Measurements from ENCODE around the gene SDK1.
A peak's percentile ranks its signal among the peaks of the same experiment; 100 is the strongest.

The SDK1 gene

GRCh38 chr7:4123346-4123745 lies 822.3 kb downstream of the SDK1 start:
- no peak for DNase-seq

- DNase-seq: no peak
These were observed 822.8 kb downstream of the SDK1 start for GRCh38 chr7:4123823-4124222.

- DNase-seq: no peak
These were observed 823.8 kb downstream of the SDK1 start for GRCh38 chr7:4124556-4125477.

- DNase-seq: no peak
These were observed 827.0 kb downstream of the SDK1 start for GRCh38 chr7:4127909-4128560.

GRCh38 chr7:4129481-4130122 lies 828.5 kb downstream of the SDK1 start:
- DNase-seq: no peak

GRCh38 chr7:4131063-4131462 lies 830.0 kb downstream of the SDK1 start:
- DNase-seq: no peak

- DNase-seq: no peak
These were observed 831.2 kb downstream of the SDK1 start for GRCh38 chr7:4132221-4132620.

GRCh38 chr7:4133491-4134044 lies 832.5 kb downstream of the SDK1 start:
- no peak for DNase-seq

GRCh38 chr7:4134204-4134603 lies 833.2 kb downstream of the SDK1 start:
- DNase-seq: no peak

GRCh38 chr7:4134631-4135030 lies 833.6 kb downstream of the SDK1 start:
- DNase-seq: no peak

GRCh38 chr7:4135301-4135700 lies 834.2 kb downstream of the SDK1 start:
- no peak for DNase-seq

- DNase-seq: no peak
These were observed 835.0 kb downstream of the SDK1 start for GRCh38 chr7:4136036-4136435.

GRCh38 chr7:4136501-4137110 lies 835.6 kb downstream of the SDK1 start:
- DNase-seq: peak; percentile 43

- no peak for DNase-seq
These were observed 836.5 kb downstream of the SDK1 start for GRCh38 chr7:4137552-4137951.

GRCh38 chr7:4138866-4139265 lies 837.8 kb downstream of the SDK1 start:
- DNase-seq: no peak

GRCh38 chr7:4139656-4140625 lies 838.9 kb downstream of the SDK1 start:
- peak; percentile 41 for DNase-seq

GRCh38 chr7:4140933-4141332 lies 839.9 kb downstream of the SDK1 start:
- no peak for DNase-seq

GRCh38 chr7:4143006-4143405 lies 842.0 kb downstream of the SDK1 start:
- DNase-seq: no peak

GRCh38 chr7:4143511-4144171 lies 842.6 kb downstream of the SDK1 start:
- DNase-seq: peak; percentile 52

- peak; percentile 88 for DNase-seq
These were observed 843.2 kb downstream of the SDK1 start for GRCh38 chr7:4144172-4144701.

Data from eye (tissue), 1 donor.